Mononuclear cell (primary cell): ENCODE results near the gene IFT122. TPM values are rescaled to one million over a fixed set of nuclear protein-coding genes. Genes with fewer than 3 reads are reported as not detected.
"Not testable (repeated sequence)": the region's sequence is repeated elsewhere in the genome, so short reads cannot be mapped to it uniquely, and the experiment has no call there.

Experiments
- H3K27me3 ChIP-seq: 2 replicates; pipeline ENCODE4 v1.6.0; 2011; ENCODE audit warnings: low read length, control low read depth; ENCODE audit not compliant: insufficient read depth
- H3K4me1 ChIP-seq: 2 replicates; pipeline ENCODE4 v1.5.1; 2011; ENCODE audit warnings: mild to moderate bottlenecking, low read length, control low read depth; ENCODE audit not compliant: insufficient read depth
- H3K4me3 ChIP-seq: 2 replicates; pipeline ENCODE4 v1.5.1; 2011; ENCODE audit warnings: mild to moderate bottlenecking, low read length, moderate library complexity
- H3K9me3 ChIP-seq: 2 replicates; pipeline ENCODE4 v1.5.1; 2011; ENCODE audit warnings: low read depth, mild to moderate bottlenecking, control low read depth, low read length
- total RNA-seq: library from RNA; depleted of rRNA; stranded (reverse); fragments of >200 nt; gene quantifications from one replicate; pipeline ENCODE4 v1.2.3, GENCODE V29; 2012

Gene IFT122
- total RNA-seq, 1 donor = 8.3 TPM

DNA sequence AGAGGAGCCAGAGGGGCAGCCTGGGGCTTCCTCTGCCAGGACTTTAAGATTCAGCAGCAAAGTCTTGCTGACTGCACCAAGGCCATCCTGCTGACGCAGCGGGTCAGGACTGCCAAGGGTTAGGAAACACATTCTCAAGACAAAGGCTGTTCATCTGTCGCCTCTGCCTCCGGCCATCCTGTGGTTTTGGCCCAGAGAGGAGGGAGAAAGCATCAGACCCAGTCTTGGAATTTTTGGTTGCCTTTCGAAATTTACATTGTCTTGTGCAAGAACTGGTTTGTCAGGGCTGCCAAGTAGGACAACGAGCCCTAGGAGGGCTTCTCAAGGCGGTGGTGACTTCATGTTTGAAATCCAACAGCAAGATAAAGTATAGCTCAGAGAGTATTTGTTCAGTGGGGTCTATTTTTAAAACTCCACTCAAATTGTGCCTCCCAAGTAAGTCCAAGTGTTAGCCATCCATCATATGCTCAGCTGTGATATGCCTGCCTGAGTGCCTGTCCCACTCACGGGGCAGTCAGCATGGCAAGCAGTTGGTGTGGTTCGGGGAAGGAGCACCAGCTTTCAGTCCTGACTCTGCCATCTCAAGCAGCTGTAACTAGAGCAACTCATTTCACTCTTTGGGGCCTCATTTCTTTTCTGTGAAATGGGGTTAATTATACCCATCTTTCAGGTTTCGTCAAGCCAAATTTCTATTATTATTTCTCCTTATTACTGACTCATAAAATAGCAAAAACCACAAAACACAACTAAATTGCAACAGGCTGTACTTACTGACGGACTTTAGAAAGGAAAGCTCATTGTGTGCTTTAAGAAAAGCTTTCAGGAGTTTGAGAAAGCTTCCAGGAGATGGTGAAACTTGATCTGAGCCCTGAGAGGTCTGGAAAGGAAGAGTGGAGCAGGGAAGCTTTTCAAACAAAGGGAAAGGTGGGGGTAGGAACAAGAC lies 46.0 kb downstream of the IFT122 start:
- Histone ChIP-seq H3K4me3 (no peak overlapping the region), H3K4me1 (peaks cover 53% of the 10 kb centered on the region), H3K27me3 (no peaks in the 10 kb centered on the region), H3K9me3 (no peaks in the 10 kb centered on the region)

DNA sequence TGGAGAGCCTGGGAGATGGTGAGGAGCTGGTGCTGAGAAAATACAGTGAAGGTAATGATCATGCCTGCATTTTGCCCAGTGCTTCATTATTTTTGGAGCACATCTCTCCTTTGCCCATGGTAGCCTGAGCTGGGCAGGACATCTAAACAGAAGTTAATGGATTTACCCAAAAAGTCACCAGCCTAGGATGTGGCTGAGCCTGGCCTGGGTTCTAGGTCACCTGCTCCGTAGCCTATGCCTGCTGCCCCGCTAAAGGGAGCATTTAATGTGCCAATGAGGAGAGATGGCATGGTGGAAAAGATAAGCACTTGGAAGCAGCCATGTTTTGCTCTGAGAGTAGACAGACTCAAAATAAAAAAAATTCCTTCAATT lies 46.6 kb downstream of the IFT122 start:
- Histone ChIP-seq H3K4me1 (peaks cover 51% of the 10 kb centered on the region), H3K9me3 (no peaks in the 10 kb centered on the region), H3K4me3 (no peak overlapping the region), H3K27me3 (no peaks in the 10 kb centered on the region)

DNA sequence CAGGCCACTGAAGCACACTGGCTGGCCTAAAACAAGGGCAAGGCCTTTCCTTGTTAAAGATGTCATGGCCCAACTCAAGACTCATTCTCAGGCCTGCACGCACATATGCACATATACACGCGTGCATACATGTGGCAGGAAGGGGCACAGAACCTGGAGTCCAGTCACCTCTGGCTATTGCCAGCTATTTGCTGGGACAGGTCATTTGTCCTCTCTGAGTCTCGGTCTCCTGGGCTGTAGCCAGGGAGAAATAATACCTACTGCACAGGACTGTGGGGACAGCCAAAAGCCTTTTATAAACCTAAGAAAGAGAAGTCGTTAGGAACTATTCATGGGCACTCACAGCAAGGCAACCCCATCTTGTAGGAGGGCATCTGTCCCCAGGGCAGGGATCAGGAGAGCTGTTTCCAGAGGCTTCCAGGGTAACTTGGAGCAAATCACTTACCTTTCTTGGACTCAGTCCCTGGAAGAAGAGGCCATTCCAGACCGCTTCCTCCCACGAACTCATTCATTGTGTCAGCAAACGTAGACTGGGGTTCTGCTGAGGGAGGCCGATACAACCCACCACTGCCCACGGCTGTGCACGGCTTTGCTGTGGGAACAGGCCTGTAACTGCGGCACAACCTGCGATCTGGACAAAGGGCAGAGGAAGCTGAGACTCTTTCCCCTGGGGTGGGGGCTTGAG lies 47.3 kb downstream of the IFT122 start:
- Histone ChIP-seq H3K4me1 (peaks cover 50% of the 10 kb centered on the region), H3K9me3 (no peaks in the 10 kb centered on the region)

DNA sequence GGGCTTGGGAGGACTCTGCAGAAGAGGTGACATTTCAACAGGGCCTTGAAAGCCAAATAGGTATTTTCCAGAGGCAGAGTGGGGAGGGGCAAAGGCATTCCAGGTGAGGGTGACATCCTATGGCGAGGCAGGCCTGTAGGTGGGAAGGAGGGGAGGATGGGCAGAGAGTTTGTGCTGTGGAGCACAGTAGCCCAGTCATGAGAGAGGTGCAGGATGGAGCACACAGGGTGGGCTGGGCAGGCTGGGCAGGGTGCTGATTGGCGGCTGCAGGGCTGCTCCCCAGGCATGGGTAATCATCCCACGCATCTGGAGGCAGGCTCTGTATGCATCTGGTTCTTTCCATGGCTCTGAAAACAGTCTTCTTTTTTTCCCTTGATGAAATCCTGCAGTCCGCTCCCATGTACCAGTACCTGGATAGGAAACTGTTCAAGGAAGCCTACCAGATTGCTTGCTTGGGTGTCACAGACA lies 47.9 kb downstream of the IFT122 start:
- H3K4me3 ChIP-seq, H3K9me3 ChIP-seq, H3K27me3 ChIP-seq: not testable (repeated sequence)

More for the DNA sequence above, 47.3 kb downstream of the IFT122 start:
- Histone ChIP-seq H3K4me3 (no peak overlapping the region), H3K27me3 (no peaks in the 10 kb centered on the region)

DNA sequence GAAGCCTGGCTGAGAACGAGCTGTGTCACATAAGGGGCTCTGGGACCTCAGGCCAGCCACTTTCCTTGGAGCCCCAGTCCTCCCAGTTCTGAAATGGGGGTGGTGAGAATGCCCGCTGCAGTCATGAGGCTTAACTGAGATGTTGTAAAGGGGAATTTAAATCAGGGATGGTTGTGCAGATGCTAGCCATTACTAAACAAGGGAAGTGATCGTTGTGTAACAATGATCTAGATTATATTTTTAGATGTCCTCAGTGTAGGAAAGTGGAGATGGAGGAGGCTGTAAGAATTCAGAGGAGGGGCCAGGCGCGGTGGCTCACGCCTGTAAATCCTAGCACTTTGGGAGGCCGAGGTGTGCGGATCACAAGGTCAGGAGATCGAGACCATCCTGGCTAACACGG lies 49.2 kb downstream of the IFT122 start:
- H3K27me3 ChIP-seq, H3K4me3 ChIP-seq, H3K9me3 ChIP-seq: not testable (repeated sequence)
- H3K4me1 ChIP-seq = peaks cover 48% of the 10 kb centered on the region

More for the DNA sequence above, 47.9 kb downstream of the IFT122 start:
- H3K4me1 ChIP-seq = peaks cover 48% of the 10 kb centered on the region

DNA sequence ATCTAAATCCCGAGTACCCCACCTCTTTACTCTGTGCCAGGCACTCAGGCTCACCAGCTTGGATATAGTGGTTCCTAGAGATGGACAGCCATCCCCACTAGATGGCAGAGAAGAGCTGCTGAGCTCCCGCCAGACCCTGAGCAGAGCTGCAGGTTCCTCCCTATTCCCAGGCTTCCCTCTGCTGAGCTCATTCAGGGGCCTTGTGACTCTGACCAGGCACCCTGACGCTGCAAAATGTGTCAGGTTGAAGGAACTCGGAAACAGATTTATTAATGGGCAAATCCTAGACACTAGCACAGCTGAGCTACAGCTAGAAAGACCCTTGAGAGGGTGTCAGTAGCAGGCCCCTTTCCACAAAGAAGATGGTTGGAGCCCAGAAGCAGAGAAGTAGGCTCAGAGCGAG lies 50.2 kb downstream of the IFT122 start:
- H3K4me3 ChIP-seq = no peak overlapping the region
- H3K27me3 ChIP-seq = no peaks in the 10 kb centered on the region
- H3K4me1 ChIP-seq = peaks cover 48% of the 10 kb centered on the region
- H3K9me3 ChIP-seq = no peaks in the 10 kb centered on the region

DNA sequence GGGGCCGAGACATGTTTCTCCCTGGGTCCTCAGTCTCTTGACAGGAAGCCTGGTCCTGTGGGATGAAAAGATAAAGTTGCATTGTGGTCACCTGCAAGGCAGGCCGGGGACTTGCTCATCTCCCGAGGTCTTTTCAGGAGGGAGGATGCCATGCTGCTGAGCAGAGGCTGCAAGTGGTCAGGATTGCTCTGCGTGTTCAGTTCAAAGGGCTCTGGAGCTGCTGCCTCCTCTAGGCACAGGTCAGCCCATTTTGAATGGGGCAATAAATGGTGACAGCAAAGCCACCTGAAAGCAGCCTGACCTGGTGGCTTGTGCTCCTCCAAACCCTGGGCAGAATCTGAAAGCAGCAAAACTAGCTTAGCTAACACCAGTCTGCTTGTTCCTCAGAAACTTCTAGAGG lies 51.1 kb downstream of the IFT122 start:
- H3K4me3 ChIP-seq, H3K27me3 ChIP-seq, H3K9me3 ChIP-seq: not testable (repeated sequence)
- peaks cover 42% of the 10 kb centered on the region for H3K4me1 ChIP-seq

DNA sequence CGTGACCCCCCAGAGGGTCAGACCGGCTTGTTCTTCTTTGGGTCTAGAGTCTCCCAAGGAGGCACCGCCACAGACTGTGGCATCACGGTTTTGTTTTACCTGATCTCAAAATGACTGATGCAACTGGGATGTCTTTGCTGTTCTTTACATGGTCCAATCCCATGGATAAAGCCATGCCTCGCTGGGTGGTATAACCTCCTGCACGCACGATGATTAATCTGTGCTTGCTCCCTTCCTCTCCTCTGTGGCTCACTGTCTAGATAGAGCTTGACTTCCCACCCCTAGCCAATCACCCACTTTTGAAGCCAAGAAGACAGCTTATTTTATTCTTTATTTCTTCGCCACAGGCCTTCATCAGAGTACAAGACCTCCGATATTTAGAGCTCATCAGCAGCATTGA lies 51.8 kb downstream of the IFT122 start:
- H3K4me1 ChIP-seq = peaks cover 35% of the 10 kb centered on the region
- no peaks in the 10 kb centered on the region for H3K9me3 ChIP-seq
- no peak overlapping the region for H3K4me3 ChIP-seq
- no peaks in the 10 kb centered on the region for H3K27me3 ChIP-seq

DNA sequence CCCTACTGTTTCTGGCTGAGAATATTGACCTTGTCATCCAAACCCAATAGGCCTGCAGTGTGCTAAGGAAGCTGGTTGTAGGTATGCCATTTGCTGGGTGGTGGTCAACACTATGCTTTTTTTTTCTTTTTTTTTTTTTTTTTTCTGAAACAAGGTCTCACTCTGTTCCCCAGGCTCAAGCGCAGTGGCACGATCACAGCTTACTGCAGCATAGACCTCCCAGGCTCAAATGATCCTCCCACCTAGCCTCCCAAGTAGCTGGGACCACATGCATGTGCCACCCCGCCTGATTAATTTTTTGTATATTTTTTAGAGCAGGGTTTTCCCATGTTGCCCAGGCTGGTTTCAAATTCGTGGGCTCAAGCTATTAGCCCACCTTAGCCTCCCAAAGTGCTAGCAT lies 52.7 kb downstream of the IFT122 start:
- Histone ChIP-seq H3K4me1 (peaks cover 28% of the 10 kb centered on the region), H3K27me3 (no peaks in the 10 kb centered on the region), H3K9me3 (no peaks in the 10 kb centered on the region), H3K4me3 (no peak overlapping the region)

DNA sequence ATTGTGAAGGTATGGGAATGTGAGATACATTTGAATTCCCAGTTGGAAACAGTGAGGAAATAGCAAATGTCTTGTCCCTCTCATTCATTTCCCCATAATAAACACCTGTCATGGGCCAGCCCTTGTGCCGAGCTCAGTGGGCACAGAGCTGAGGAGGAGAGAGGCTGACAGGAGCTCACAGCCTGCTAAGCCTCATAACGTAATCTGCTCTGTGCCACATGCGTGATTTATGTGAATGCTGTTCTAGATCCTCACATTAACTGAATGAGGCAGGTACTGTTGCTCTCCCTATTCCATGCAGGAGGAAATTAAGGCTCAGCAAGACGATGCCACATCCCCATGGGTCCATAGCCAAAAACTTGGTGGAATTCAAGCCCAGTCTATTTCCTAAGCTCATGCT lies 53.2 kb downstream of the IFT122 start:
- peaks cover 27% of the 10 kb centered on the region for H3K4me1 ChIP-seq
- no peaks in the 10 kb centered on the region for H3K9me3 ChIP-seq
- no peak overlapping the region for H3K4me3 ChIP-seq
- H3K27me3 ChIP-seq = no peaks in the 10 kb centered on the region

DNA sequence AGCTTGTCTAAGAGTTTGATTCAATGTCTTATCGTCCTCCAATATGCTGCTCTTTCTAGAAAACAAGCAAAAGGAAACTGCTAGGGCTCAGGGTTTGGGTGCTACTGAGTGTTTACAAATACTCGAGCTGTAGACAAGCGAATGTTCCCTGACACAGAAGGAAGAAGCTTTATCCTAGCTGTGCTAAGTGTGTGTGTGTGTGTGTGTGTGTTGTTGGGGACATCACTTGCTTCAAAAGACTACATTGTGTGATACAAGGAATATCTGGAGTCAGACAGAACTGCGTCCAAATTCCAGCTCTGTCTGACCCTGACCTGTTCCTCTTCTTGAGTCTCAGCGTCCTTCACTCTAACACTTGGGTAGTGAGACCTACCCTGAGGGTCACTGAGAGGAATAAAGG lies 54.5 kb downstream of the IFT122 start:
- H3K4me1 ChIP-seq = peaks cover 19% of the 10 kb centered on the region
- H3K9me3 ChIP-seq, H3K27me3 ChIP-seq, H3K4me3 ChIP-seq: not testable (repeated sequence)

DNA sequence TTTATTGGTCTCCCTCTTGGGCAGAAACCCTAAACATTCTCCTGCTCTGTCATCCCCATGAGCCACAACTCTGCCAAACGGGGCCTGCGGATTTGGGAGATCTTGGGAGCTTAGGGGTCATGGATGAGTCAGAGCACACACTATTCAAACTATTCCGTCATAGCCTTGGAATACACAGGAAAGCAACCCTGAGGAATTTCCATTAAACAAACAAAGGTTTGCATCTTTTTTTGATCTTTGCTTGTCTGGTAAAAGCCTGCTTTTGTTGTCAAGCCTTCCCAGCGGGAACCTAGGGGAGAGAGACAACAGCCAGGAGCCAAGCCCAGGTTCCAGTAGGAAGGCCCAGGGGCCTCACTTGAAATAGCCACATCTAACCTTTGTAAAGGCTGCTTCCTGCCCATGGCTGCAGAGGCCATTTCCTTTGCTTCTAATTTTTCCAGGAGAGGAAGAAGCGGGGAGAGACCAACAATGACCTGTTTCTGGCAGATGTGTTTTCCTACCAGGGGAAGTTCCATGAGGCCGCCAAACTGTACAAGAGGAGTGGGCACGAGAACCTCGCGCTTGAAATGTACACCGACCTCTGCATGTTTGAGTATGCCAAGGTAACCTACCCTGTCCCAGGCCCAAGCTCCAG lies 55.1 kb downstream of the IFT122 start:
- H3K4me3 ChIP-seq, H3K27me3 ChIP-seq, H3K9me3 ChIP-seq: not testable (repeated sequence)
- peaks cover 13% of the 10 kb centered on the region for H3K4me1 ChIP-seq

DNA sequence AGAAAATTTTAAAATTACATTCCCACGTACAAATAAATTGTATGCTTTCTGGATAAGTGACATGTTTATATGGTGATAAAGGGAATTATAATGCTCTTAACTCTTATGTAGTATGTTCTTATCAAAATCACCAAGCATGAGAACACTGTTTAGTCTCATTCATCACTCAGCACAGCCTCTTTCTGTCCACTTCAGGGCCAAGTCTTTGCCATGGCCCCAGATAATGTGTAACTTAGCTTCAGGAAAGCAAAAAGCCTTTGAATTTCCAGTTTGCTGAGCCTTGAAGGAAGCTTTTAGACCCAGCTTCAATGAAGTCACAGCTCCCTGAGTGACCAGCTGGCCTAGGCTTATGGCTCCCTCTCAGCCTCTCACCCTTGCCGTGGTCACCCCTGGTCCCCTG lies 57.9 kb downstream of the IFT122 start:
- H3K9me3 ChIP-seq, H3K4me3 ChIP-seq, H3K27me3 ChIP-seq, H3K4me1 ChIP-seq: not testable (repeated sequence)

DNA sequence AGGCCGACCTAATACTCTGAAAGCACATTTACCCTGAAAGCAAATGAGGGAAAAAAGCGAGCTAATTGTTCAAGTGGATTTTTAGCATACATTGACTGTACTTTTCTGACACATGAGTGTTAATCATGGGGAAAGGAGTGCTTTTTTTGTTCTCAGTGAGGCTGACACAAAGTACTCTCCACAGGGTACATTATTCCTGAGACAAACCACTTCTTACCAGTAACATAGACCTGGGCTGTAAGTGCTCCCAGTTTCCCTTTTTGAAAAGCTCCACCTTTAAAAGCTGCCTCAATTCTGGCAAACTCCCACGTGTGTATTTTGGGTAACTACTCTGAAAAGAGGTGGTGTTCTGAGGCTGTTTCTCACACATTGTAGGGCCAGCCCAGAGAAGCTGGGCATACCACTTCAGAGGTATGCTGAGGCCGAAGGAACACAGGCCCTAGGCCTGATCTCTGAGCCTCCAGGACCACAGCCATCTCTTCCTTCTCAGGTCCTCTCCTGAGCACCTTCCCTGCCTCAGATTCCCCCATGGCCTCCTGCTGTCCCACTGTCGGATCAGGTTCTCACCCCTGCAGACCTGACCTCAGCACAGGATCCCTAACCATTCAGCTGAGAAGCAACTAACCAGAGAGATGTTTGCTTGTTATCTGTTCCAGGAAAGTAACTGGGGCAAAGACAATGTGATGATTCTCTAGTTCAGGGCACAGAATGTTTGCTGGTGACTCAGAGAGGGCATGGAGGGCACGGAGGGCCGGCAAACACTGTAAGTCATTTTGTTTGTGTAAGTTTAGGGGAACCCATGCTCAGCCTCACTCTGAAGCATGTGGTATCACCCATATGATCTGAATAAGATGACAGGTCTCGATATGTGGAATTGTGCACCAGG lies 58.8 kb downstream of the IFT122 start:
- H3K27me3 ChIP-seq = not testable (repeated sequence)

More for the DNA sequence above, 58.8 kb downstream of the IFT122 start:
- not testable (repeated sequence) for H3K4me3 ChIP-seq, H3K9me3 ChIP-seq, H3K4me1 ChIP-seq
